Activated CD4-positive, alpha-beta T cell treated with anti-CD3 and anti-CD28 coated beads for 48 hours (primary cell): Measurements from ENCODE around the gene C7.
"Not testable (repeated sequence)": the region's sequence is repeated elsewhere in the genome, so short reads cannot be mapped to it uniquely, and the experiment has no call there.

Experiments used
- DNase-seq: peaks from one replicate; pipeline ENCODE4 v3.0.0-alpha.2; 2020

The C7 gene

DNA sequence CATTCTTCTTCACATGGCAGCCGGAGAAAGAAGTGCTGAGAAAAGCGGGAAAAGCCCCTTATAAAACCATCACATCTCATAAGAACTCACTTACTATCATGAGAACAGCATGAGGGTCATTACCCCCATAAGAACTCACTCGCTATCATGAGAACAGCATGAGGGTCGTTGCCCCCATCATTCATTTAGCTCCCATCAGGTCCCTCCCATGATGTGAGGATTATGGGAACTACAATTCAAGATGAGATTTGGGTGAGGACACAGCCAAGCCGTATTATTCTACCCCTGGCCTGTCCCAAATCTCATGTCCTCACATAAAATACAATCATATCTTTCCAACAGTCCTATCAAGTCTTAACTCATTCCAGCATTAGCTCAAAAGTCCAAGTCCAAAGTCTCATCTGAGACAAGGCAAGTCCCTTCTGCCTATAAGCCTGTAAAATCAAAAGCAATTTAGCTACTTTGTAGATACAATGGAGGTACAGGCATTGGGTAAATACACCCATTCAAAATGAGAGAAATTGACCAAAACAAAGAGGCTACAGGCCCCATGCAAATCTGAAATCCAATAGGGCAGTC is 82.8 kb downstream of the C7 start:
- DNase-seq, result no peak

DNA sequence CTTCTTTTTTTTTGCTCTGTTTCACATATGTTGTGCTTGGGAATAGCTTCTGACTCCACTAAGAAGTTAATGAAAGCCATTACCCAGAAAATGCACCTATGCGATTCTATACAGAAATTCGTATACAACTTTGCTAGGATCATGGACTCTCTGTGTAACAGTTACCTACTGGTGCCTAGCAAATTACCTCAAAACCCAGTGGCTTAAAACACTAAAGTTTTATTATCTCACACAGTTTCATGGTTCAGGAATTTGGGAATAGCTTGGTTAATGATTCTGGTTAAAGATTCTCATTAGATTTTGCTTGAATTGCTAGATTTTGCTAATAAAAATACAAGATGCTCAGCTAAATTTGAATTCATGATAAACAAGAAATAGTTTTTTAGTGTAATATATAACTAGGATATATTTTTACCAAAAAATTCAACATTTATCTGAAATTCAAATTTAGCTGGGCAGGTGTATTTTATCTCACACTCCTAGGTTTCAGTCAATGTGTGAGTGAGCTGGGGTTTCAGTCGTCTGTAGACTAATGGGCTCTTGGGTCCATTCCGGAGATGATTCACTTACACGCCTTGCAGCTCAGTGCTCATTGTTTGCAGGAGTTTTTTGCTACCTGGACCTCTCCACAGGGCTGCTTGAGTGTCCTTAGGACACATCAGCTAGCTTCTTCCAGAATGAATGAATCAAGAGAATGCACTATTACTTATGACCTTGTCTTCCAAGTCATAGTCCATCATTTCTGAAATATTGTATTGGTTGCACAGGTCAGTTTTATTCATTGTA is 86.7 kb downstream of the C7 start:
- DNase-seq, result no peak

DNA sequence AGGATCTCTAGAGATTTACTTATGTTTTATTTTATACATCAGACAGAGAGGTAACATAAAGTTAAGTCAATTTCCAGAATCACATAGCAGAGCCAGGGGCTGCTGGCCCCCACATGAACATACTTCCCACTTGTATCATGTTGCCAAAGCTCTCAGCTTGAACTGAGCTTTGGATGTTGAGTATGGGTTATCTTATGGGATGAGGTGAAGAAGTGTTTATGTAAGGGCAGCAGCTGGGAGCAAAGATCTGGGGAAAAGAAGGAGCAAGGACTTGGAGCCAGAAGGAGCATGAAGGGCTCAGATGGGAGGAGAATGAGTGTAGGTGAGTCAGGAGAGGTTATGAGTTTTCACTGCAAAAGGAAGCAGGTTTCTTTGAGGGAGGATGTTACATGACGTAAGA is 89.8 kb downstream of the C7 start:
- DNase-seq, result no peak

DNA sequence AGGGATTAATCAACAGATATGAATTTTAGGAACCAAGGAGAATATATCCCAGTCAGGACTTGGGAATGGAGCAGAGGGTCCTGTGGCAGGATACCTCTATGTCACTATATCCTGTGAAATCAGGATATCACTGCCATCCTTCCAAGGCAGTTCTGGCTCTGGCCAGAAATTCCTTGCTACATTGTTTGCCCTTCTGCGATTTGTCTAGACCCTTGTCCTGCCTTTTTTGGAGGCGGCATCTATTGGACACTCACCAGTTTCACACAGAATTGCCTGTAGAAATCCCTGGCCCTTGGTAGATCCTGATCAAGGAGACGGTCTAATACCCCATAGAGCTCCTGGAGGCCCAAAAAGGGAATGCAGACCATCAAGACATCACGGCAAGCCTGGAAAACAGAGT is 90.7 kb downstream of the C7 start:
- no peak for DNase-seq

DNA sequence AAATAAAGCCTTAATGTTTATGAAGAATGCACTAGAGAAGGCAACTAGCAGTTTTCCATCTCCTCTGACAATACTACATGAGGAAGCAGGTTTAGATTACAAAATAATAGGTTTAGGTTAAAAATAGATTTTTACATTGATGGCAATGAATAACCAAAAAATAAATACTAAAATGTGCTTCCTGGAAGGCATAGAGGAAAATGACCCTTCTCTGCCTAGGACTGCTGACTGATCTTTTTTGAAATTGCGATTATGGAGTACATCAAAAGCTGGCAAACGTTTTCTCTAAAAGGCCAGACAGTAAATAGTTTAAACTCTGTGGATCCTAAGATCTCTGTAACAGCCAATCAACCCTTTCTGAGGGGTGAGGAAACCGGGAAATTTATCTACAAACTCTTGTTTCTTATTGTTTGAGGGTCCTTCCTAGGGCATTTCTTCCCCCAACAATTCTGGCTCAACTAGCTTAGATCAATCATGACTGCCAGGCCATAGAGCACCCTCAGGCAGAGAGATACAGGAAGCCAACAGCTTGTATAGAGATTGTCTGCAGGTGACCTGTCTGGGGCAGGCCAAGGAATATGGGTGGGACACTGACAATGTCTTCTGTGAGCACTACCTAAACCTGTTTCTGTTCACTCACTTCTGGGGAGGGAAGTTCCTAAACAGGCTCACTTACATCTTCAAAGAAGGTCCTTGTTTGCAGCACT is 94.5 kb downstream of the C7 start:
- no peak for DNase-seq

DNA sequence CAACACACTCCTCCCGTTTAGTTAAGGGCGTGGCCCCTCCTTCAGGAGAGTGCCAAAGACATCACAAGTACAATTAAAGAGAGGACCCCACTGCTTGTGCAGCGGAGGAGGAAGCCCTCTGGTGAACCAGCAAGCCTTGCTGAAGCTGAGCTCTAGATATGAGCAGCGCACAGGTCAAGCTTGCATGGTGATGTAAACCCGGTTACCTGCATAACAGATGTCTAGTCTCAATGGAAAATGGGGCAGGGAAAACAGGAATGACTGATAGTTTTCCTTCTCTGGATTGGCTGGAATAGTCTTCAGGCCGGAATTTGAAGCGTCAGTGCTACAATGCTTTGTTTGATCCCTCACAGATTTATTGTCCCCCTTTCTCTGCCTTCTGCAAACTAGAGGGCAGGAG is 95.6 kb downstream of the C7 start:
- DNase-seq, result no peak

DNA sequence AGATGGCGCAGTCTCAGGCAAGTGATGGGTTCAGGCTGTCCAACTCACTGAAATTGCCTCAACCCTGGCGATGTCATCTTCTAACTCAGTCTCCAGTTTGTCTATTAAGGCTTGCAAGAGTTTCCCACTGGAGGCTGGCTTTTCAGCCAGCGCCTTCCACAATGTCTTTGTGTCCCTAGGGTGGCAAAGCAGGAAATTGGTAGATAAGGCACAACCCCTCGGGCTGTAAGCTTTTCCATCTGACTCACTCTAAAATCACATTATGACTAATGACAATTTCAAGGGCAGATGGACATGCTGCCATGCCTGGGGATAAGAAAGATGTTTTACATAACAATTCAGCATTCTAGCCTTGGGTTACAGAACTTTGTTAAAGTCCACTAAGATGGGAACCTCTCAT is 99.9 kb downstream of the C7 start:
- no peak for DNase-seq

DNA sequence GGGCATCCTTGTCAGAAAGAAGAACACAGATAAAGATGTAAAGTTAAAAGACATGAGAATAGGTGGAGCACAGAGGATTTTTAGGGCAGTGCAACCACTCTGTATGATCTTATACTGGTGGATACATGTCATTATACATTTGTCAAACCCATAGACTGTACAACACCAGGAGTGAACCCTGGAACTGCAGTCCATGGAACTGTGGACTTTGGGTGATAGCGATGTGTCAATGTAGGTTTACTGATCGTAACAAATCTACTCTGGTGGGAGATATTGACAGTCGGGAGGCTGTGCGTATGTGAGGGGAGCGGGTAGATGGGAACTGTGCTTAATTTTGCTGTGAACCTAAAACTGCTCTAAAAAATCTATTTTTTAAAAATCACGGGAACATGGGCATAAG is 101.3 kb downstream of the C7 start:
- no peak for DNase-seq

DNA sequence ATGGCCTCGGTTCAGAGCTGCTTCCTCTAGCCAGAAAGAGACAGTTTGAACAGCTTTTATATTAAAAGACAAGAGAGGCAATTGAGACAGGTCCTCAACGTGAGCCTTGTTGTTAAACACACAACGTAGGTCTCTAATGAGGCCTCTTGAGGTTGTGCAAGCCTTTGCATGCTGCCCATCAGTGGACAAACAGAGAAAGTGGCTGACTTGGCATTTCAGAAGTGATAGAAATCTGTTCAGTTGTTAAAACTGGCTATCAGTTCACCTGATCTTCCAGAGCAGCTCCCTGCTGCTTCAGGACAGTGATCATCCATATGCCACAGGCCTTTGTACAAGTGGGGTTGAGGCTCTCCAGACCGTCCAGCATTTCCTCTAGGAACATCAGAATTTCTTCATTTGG is 103.0 kb downstream of the C7 start:
- no peak for DNase-seq

DNA sequence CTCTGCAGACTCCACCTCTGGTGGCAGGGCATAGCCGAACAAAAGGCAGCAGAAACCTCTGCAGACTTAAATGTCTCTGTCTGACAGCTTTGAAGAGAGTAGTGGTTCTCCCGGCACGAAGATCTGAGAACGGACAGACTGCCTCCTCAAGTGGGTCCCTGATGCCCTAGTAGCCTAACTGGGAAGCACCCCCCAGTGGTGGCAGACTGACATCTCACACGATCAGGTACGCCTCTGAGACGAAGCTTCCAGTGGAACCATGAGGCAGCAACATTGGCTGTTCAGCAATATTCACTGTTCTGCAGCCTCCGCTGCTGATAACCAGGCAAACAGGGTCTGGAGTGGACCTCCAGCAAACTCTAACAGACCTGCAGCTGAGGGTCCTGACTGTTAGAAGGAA is 113.3 kb downstream of the C7 start:
- DNase-seq, result not testable (repeated sequence)
